ENCODE results near the gene NAGA.

NAGA gene

GRCh38 chr22:42050641-42051180, 19.9 kb downstream of the NAGA start:
- no peak for DNase-seq (ENCODE audit: low read depth in 4 of 4, low spot score in 1 of 4)

GRCh38 chr22:42041784-42042183, 28.8 kb downstream of the NAGA start:
- no peak for DNase-seq (ENCODE audit: low read depth in 4 of 4, low spot score in 1 of 4)

GRCh38 chr22:42039271-42039670, 31.3 kb downstream of the NAGA start:
- no peak for DNase-seq (ENCODE audit: low read depth in 4 of 4, low spot score in 1 of 4)

GRCh38 chr22:42035256-42035655, 35.4 kb downstream of the NAGA start:
- DNase-seq (ENCODE audit: low read depth in 4 of 4, low spot score in 1 of 4): no peak

- DNase-seq (ENCODE audit: low read depth in 4 of 4, low spot score in 1 of 4): no peak
These were observed 37.1 kb downstream of the NAGA start for GRCh38 chr22:42033263-42034181.

- no peak for DNase-seq (ENCODE audit: low read depth in 4 of 4, low spot score in 1 of 4)
These were observed 43.9 kb downstream of the NAGA start for GRCh38 chr22:42026705-42027104.

- no peak for DNase-seq (ENCODE audit: low read depth in 4 of 4, low spot score in 1 of 4)
These were observed 45.2 kb downstream of the NAGA start for GRCh38 chr22:42025421-42025820.

GRCh38 chr22:42022162-42022847, 48.3 kb downstream of the NAGA start:
- DNase-seq (ENCODE audit: low read depth in 4 of 4, low spot score in 1 of 4): no peak

GRCh38 chr22:42021571-42021970, 49.0 kb downstream of the NAGA start:
- DNase-seq (ENCODE audit: low read depth in 4 of 4, low spot score in 1 of 4): no peak

GRCh38 chr22:42018224-42018623, 52.4 kb downstream of the NAGA start:
- DNase-seq (ENCODE audit: low read depth in 4 of 4, low spot score in 1 of 4): no peak

GRCh38 chr22:42016111-42016510, 54.5 kb downstream of the NAGA start:
- no peak for DNase-seq (ENCODE audit: low read depth in 4 of 4, low spot score in 1 of 4)

GRCh38 chr22:42013385-42013784, 57.2 kb downstream of the NAGA start:
- no peak for DNase-seq (ENCODE audit: low read depth in 4 of 4, low spot score in 1 of 4)

GRCh38 chr22:42010778-42011177, 59.8 kb downstream of the NAGA start:
- no peak for DNase-seq (ENCODE audit: low read depth in 4 of 4, low spot score in 1 of 4)
